Frontal cortex (tissue), 1 donor: ENCODE measurements around the gene OR9G1. TPM values are rescaled to one million over a fixed set of nuclear protein-coding genes. Genes with fewer than 3 reads are reported as not detected.

Experiments used
- small RNA-seq: library from RNA; depleted of rRNA; stranded (forward); fragments of <200 nt; gene quantifications from one replicate; pipeline ENCODE3, GENCODE V24; 2014
- total RNA-seq: library from RNA; depleted of rRNA; stranded (reverse); fragments of >200 nt; gene quantifications from one replicate; pipeline ENCODE4 v1.2.3, GENCODE V29; 2014

OR9G1 gene
- total RNA-seq, 1 donor from 2014 or later: not detected

Small RNA genes lying within 50 kb of the gene (small RNA-seq; reads per million reads assigned to genes)
- gene AP001803.1 (not detected), gene AP004245.1 (not detected), gene MIR6128 (not detected)

Other genes with a start within 250 kb of the OR9G1 start
- gene OR5M3, start 225.7 kb upstream of the OR9G1 start, total RNA-seq: not detected
- 0.41 TPM for gene OR5M8, start 207.7 kb upstream of the OR9G1 start, total RNA-seq
- gene OR5M11, start 155.8 kb upstream of the OR9G1 start, total RNA-seq: not detected
- not detected for gene OR5M10, start 121.4 kb upstream of the OR9G1 start, total RNA-seq
- not detected for gene OR5M1, start 84.2 kb upstream of the OR9G1 start, total RNA-seq
- gene OR5AP2, start 56.7 kb upstream of the OR9G1 start, total RNA-seq: not detected
- not detected for gene OR5AR1, start 35.4 kb upstream of the OR9G1 start, total RNA-seq
- not detected for gene OR9G4, start 49.6 kb downstream of the OR9G1 start, total RNA-seq